Posterior vena cava (tissue), 2 donors: Measurements from ENCODE around the gene AEBP1. TPM values are rescaled to one million over a fixed set of nuclear protein-coding genes. Genes with fewer than 3 reads are reported as not detected.

Experiments
- DNase-seq: peaks from one replicate; pipeline ENCODE4 v3.0.0-alpha.2; 2020; ENCODE audit warnings: low spot score
- intact Hi-C, 2 donors: fragments of 100-400 bp; cut with DNase I; formaldehyde crosslinking; loops; one replicate each; pipeline versions ENCODE4 v1.14.1 to v1.14.2; 2022 to 2023
- total RNA-seq, 2 donors: library from RNA; stranded (reverse); fragmentation: NEBNext Ultra II Directional; extraction: Animal tissue kit (Norgen Biotek cat#: 25700); gene quantifications; one replicate each; pipeline ENCODE4 v1.2.1, GENCODE V29; 2021
- donor health status: DM: yes; HTN: yes; CAD: no.
- donor health status: DM: yes; HTN: yes; CAD: no.

Gene AEBP1
- total RNA-seq, 2 donors from 2014 or later = 783 to 919 TPM

GRCh38 chr7:44065431-44066110, 38.6 kb upstream of the AEBP1 start, which contains the start of gene PGAM2:
Gene PGAM2, minus strand, starts transcription at chr7:44065567. Its CDS starts 38 bp downstream, at chr7:44065529.
- intact Hi-C loops = loop anchor here in 1 of 2 donors (5.0 kb wide), 1 partner anchor 62 kb away; no protein-coding TSS in a partner anchor
- DNase-seq = peak; percentile 81

- intact Hi-C loops = loop anchor here in 1 of 2 donors (5.0 kb wide), 1 partner anchor 61 kb away; no protein-coding TSS in a partner anchor
- DNase-seq = peak; percentile 74
Observed at GRCh38 chr7:44066111-44066460, 38.1 kb upstream of the AEBP1 start.

GRCh38 chr7:44066494-44067063, 37.6 kb upstream of the AEBP1 start:
- peak; percentile 82 for DNase-seq
- intact Hi-C loops = loop anchor here in 1 of 2 donors (5.0 kb wide), 1 partner anchor 61 kb away; no protein-coding TSS in a partner anchor

- intact Hi-C loops = loop anchor here in 1 of 2 donors (5.0 kb wide), 1 partner anchor 60 kb away; no protein-coding TSS in a partner anchor
- peak; percentile 58 for DNase-seq
Observed at GRCh38 chr7:44067064-44067951, 36.8 kb upstream of the AEBP1 start.

- intact Hi-C loops = loop anchor here in 1 of 2 donors (5.0 kb wide), 1 partner anchor 59 kb away; no protein-coding TSS in a partner anchor
- DNase-seq = peak; percentile 58
Observed at GRCh38 chr7:44068054-44068453, 36.1 kb upstream of the AEBP1 start.

GRCh38 chr7:44071726-44072363, 32.3 kb upstream of the AEBP1 start:
- intact Hi-C loops = loop anchor here in 1 of 2 donors (5.0 kb wide), 1 partner anchor 130 kb away; the partner anchor contains the start of gene YKT6
- no peak for DNase-seq

- intact Hi-C loops = loop anchor here in 1 of 2 donors (5.0 kb wide), 1 partner anchor 130 kb away; the partner anchor contains the start of gene YKT6
Observed at GRCh38 chr7:44072364-44073231, 31.5 kb upstream of the AEBP1 start.

GRCh38 chr7:44073664-44074348, 30.3 kb upstream of the AEBP1 start:
- DNase-seq = peak; percentile 95
- intact Hi-C loops = loop anchor here in 1 of 2 donors (5.0 kb wide), 1 partner anchor 128 kb away; the partner anchor contains the start of gene YKT6

More at GRCh38 chr7:44072364-44073231, 31.5 kb upstream of the AEBP1 start:
- peak; percentile 96 for DNase-seq

GRCh38 chr7:44074349-44074695, 29.8 kb upstream of the AEBP1 start:
- DNase-seq = no peak
- intact Hi-C loops = loop anchor here in 1 of 2 donors (5.0 kb wide), 1 partner anchor 128 kb away; the partner anchor contains the start of gene YKT6

- intact Hi-C loops = loop anchor here (5.0 kb wide), 2 partner anchors 37 to 117 kb away; no protein-coding TSS in a partner anchor
- peak; percentile 55 for DNase-seq
Observed at GRCh38 chr7:44075296-44076075, 28.7 kb upstream of the AEBP1 start.

- intact Hi-C loops = loop anchor here (5.0 kb wide), 2 partner anchors 36 to 116 kb away; no protein-coding TSS in a partner anchor
- DNase-seq = peak; percentile 71
Observed at GRCh38 chr7:44076101-44076895, 27.8 kb upstream of the AEBP1 start.

- peak; percentile 47 for DNase-seq
- intact Hi-C loops = loop anchor here (5.0 kb wide), 2 partner anchors 35 to 115 kb away; no protein-coding TSS in a partner anchor
Observed at GRCh38 chr7:44077061-44077460, 27.1 kb upstream of the AEBP1 start.

GRCh38 chr7:44077681-44078091, 26.5 kb upstream of the AEBP1 start:
- peak; percentile 61 for DNase-seq
- intact Hi-C loops = loop anchor here (5.0 kb wide), 2 partner anchors 35 to 115 kb away; no protein-coding TSS in a partner anchor

- intact Hi-C loops = loop anchor here (5.0 kb wide), 2 partner anchors 34 to 114 kb away; no protein-coding TSS in a partner anchor
- DNase-seq = peak; percentile 41
Observed at GRCh38 chr7:44078521-44078920, 25.6 kb upstream of the AEBP1 start.

- intact Hi-C loops = loop anchor here (5.0 kb wide), 2 partner anchors 33 to 113 kb away; no protein-coding TSS in a partner anchor
- DNase-seq = peak; percentile 77
Observed at GRCh38 chr7:44079331-44080021, 24.7 kb upstream of the AEBP1 start.
